SW480 (cell line): Measurements from ENCODE around the gene SMTN.
"Not testable (repeated sequence)": the region's sequence is repeated elsewhere in the genome, so short reads cannot be mapped to it uniquely, and the experiment has no call there.

Experiments
- DNase-seq: peaks from one replicate; pipeline ENCODE4 v3.0.0-alpha.2; 2016; ENCODE audit warnings: low spot score

Gene SMTN

GRCh38 chr22:31080848-31081649 is at the start of gene SMTN:
Gene SMTN (plus strand): TSS chr22:31081318. CDS start chr22:31083259, 1,941 bp downstream.
- peak; percentile 84 for DNase-seq

- DNase-seq = no peak
Measured at GRCh38 chr22:31036671-31037550, 44.2 kb upstream of the SMTN start.

GRCh38 chr22:31038686-31039085 is 42.4 kb upstream of the SMTN start:
- DNase-seq = no peak

- no peak for DNase-seq
Measured at GRCh38 chr22:31039393-31039792, 41.7 kb upstream of the SMTN start.

- no peak for DNase-seq
Measured at GRCh38 chr22:31040542-31041398, 40.3 kb upstream of the SMTN start.

- DNase-seq = no peak
Measured at GRCh38 chr22:31044262-31044861, 36.8 kb upstream of the SMTN start.

GRCh38 chr22:31045900-31046538 is 35.1 kb upstream of the SMTN start:
- DNase-seq = no peak

GRCh38 chr22:31046539-31047226 is 34.4 kb upstream of the SMTN start:
- DNase-seq = no peak

GRCh38 chr22:31048570-31048969 is 32.5 kb upstream of the SMTN start:
- DNase-seq = no peak

GRCh38 chr22:31049815-31050420 is 31.2 kb upstream of the SMTN start:
- DNase-seq = no peak

- no peak for DNase-seq
Measured at GRCh38 chr22:31055117-31055634, 25.9 kb upstream of the SMTN start.

GRCh38 chr22:31055635-31056159 is 25.4 kb upstream of the SMTN start:
- DNase-seq = peak; percentile 68

- no peak for DNase-seq
Measured at GRCh38 chr22:31056986-31057599, 24.0 kb upstream of the SMTN start.

GRCh38 chr22:31059663-31060062 is 21.5 kb upstream of the SMTN start:
- not testable (repeated sequence) for DNase-seq

- no peak for DNase-seq
Measured at GRCh38 chr22:31062566-31063230, 18.4 kb upstream of the SMTN start.

GRCh38 chr22:31064369-31064768 is 16.7 kb upstream of the SMTN start:
- DNase-seq = no peak

GRCh38 chr22:31068970-31069369 is 12.1 kb upstream of the SMTN start:
- DNase-seq = no peak

- DNase-seq = not testable (repeated sequence)
Measured at GRCh38 chr22:31069691-31070314, 11.3 kb upstream of the SMTN start.
